Measurements from ENCODE around the gene TRAFD1. TPM values are rescaled to one million over a fixed set of nuclear protein-coding genes. Genes with fewer than 3 reads are reported as not detected.

Gene TRAFD1
- polyA plus RNA-seq, 1 donor from 2014 or later: 75.6 TPM

GRCh38 chr12:112178796-112179195 is 53.4 kb downstream of the TRAFD1 start (continued):
- no peak for TF ChIP-seq EP300 (conservative IDR thresholded peaks at IDR 0.05; ENCODE audit: poor library complexity, severe bottlenecking)
- TF ChIP-seq MXI1 (conservative IDR thresholded peaks at IDR 0.05; ENCODE audit: poor library complexity, severe bottlenecking): no peak

GRCh38 chr12:112179341-112179740 is 54.0 kb downstream of the TRAFD1 start:
- no peaks in the 10 kb centered on the region for H3K79me2 ChIP-seq (replicated peaks; ENCODE audit: insufficient read depth, low read length)
- no peak overlapping the region for H3K9ac ChIP-seq (ENCODE audit: low read length)
- TF ChIP-seq SMC3 (conservative IDR thresholded peaks at IDR 0.05; ENCODE audit: poor library complexity) (no peak), RAD21 (conservative IDR thresholded peaks at IDR 0.05) (no peak), REST (IDR thresholded peaks at IDR 0.05; ENCODE audit: borderline replicate concordance) (no peak), EP300 (conservative IDR thresholded peaks at IDR 0.05; ENCODE audit: poor library complexity, severe bottlenecking) (no peak), CTCF (IDR thresholded peaks at IDR 0.05; ENCODE audit: poor library complexity, severe bottlenecking) (no peak), POLR2AphosphoS5 (IDR thresholded peaks at IDR 0.05) (no peak), TAF1 (IDR thresholded peaks at IDR 0.05; ENCODE audit: low read depth) (no peak), MXI1 (conservative IDR thresholded peaks at IDR 0.05; ENCODE audit: poor library complexity, severe bottlenecking) (no peak), EZH2 (IDR thresholded peaks at IDR 0.05; ENCODE audit: borderline replicate concordance, insufficient read depth, low read length, poor library complexity, severe bottlenecking) (no peak)
- no peak overlapping the region for H3K27ac ChIP-seq (ENCODE audit: low read length)
- H3K9me3 ChIP-seq (ENCODE audit: low read length): no peaks in the 10 kb centered on the region
- peaks cover 6% of the 10 kb centered on the region for H3K36me3 ChIP-seq (ENCODE audit: insufficient read depth, low read length)
- no peak overlapping the region for H2AFZ ChIP-seq (ENCODE audit: low read depth, low read length)
- H3K4me2 ChIP-seq (ENCODE audit: low read length): no peak overlapping the region
- H3F3A ChIP-seq (ENCODE audit: insufficient read depth, low read length, poor library complexity, severe bottlenecking): no peaks in the 10 kb centered on the region
- no peaks in the 10 kb centered on the region for H3K9me2 ChIP-seq (ENCODE audit: insufficient read depth, low read length)
- H3K27me3 ChIP-seq (ENCODE audit: insufficient read depth, low read depth, low read length): no peaks in the 10 kb centered on the region
- no peak overlapping the region for H3K4me3 ChIP-seq (ENCODE audit: low read length)
- H4K20me1 ChIP-seq (ENCODE audit: insufficient read depth): no peaks in the 10 kb centered on the region

GRCh38 chr12:112179916-112180315 is 54.6 kb downstream of the TRAFD1 start:
- H4K20me1 ChIP-seq (ENCODE audit: insufficient read depth): no peaks in the 10 kb centered on the region
- no peak overlapping the region for H3K4me2 ChIP-seq (ENCODE audit: low read length)
- no peak for TF ChIP-seq REST (IDR thresholded peaks at IDR 0.05; ENCODE audit: borderline replicate concordance)
- no peak for TF ChIP-seq CTCF (IDR thresholded peaks at IDR 0.05; ENCODE audit: poor library complexity, severe bottlenecking)
- no peak for TF ChIP-seq RAD21 (conservative IDR thresholded peaks at IDR 0.05)
- no peak for TF ChIP-seq EZH2 (IDR thresholded peaks at IDR 0.05; ENCODE audit: borderline replicate concordance, insufficient read depth, low read length, poor library complexity, severe bottlenecking)
- no peak for TF ChIP-seq TAF1 (IDR thresholded peaks at IDR 0.05; ENCODE audit: low read depth)
- no peak for TF ChIP-seq SMC3 (conservative IDR thresholded peaks at IDR 0.05; ENCODE audit: poor library complexity)
- TF ChIP-seq EP300 (conservative IDR thresholded peaks at IDR 0.05; ENCODE audit: poor library complexity, severe bottlenecking): no peak
- TF ChIP-seq MXI1 (conservative IDR thresholded peaks at IDR 0.05; ENCODE audit: poor library complexity, severe bottlenecking): no peak
- no peak for TF ChIP-seq POLR2AphosphoS5 (IDR thresholded peaks at IDR 0.05)
- no peak overlapping the region for H3K27ac ChIP-seq (ENCODE audit: low read length)
- no peaks in the 10 kb centered on the region for H3K27me3 ChIP-seq (ENCODE audit: insufficient read depth, low read depth, low read length)
- no peaks in the 10 kb centered on the region for H3K9me3 ChIP-seq (ENCODE audit: low read length)
- no peak overlapping the region for H3K4me3 ChIP-seq (ENCODE audit: low read length)
- H3K9me2 ChIP-seq (ENCODE audit: insufficient read depth, low read length): no peaks in the 10 kb centered on the region
- H2AFZ ChIP-seq (ENCODE audit: low read depth, low read length): no peak overlapping the region
- H3F3A ChIP-seq (ENCODE audit: insufficient read depth, low read length, poor library complexity, severe bottlenecking): no peaks in the 10 kb centered on the region
- H3K36me3 ChIP-seq (ENCODE audit: insufficient read depth, low read length): peaks cover 6% of the 10 kb centered on the region
- no peaks in the 10 kb centered on the region for H3K79me2 ChIP-seq (replicated peaks; ENCODE audit: insufficient read depth, low read length)
- H3K9ac ChIP-seq (ENCODE audit: low read length): no peak overlapping the region
